Measurements from ENCODE around the gene TBC1D1.

Gene TBC1D1

DNA sequence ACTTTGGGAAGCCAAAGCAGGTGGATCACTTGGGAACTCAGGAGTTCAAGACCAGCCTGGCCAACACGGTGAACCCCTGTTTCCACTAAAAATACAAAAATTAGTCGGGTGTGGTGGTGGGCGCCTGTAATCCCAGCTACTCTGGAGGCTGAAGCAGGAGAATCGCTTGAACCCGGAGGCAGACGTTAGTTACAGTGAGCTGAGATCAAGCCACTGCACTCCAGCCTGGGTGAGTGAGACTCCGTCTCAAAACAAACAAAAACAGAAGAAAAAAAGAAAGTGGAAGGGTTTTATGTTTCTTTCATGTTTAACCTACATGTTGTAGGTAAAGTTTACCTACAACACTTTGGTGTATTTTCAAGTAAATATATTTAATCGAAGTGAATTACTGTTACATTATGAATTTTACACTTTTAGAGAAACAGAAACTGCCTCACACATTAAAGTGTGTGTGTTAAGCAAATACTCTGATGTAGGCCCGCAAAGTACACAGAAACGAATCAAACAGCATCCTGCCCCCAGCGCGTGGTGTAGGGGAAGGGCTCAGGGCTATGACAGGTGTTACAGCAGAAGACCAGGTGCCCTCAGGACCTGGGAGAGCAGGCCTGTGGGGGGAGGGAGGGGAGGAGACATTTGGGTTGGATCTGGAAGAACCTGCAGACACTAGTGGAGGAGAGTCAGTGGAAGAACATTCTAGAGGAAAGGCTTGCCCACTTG, 108.3 kb downstream of the TBC1D1 start:
- TF ChIP-seq POLR2A (IDR thresholded peaks at IDR 0.05; ENCODE audit: low read depth, low read length) = no peak
- no peak for TF ChIP-seq TAF1 (IDR thresholded peaks at IDR 0.05; ENCODE audit: borderline replicate concordance, low read depth, low read length)
- no peak for TF ChIP-seq POLR2AphosphoS5 (IDR thresholded peaks at IDR 0.05; ENCODE audit: low read depth, low read length)
- DNase-seq (ENCODE audit: insufficient read length) (no peak), FAIRE-seq (no peak)

DNA sequence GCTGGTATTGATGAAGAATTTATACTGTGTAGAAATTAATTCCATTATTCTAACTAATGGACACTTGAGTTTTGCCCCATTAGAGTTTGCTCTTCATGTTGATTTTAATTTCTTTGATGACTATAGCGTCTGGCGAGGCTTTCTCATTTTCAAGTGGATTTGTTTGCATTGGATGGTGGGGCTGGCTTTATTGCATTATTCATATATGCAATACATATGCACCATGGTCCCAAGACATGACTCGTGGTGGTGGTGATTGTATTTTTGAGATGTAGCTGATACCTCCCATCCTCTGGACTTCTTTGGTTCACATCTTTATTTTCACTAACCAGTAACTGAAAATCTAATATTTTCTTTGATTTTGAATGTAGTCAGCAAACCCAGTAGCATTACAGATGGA, 109.1 kb downstream of the TBC1D1 start:
- no peak for TF ChIP-seq POLR2AphosphoS5 (IDR thresholded peaks at IDR 0.05; ENCODE audit: low read depth, low read length)
- TF ChIP-seq POLR2A (IDR thresholded peaks at IDR 0.05; ENCODE audit: low read depth, low read length) = no peak
- TF ChIP-seq TAF1 (IDR thresholded peaks at IDR 0.05; ENCODE audit: borderline replicate concordance, low read depth, low read length) = no peak
- FAIRE-seq = no peak
- DNase-seq (ENCODE audit: insufficient read length) = no peak

DNA sequence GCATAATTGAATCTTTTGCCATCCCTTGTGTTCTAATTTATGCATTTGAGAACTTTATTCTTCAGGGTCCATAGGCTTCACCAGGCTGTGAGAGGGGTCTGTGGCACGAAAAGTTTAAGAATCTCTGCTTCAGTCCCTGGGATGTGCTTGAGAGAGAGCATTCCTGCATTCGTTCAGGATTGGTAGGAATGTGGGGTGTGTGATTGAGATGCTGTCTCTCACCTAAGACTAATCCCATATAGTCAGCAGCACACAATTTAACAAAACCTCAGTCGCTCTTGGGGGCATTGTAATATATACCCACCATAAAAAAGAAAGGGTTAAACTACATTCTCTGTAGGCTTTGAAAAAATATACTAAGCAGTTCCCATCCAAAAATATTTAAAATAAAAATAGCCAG, 111.0 kb downstream of the TBC1D1 start:
- FAIRE-seq (no peak), DNase-seq (ENCODE audit: insufficient read length) (no peak)
- no peak for TF ChIP-seq POLR2AphosphoS5 (IDR thresholded peaks at IDR 0.05; ENCODE audit: low read depth, low read length)
- no peak for TF ChIP-seq TAF1 (IDR thresholded peaks at IDR 0.05; ENCODE audit: borderline replicate concordance, low read depth, low read length)
- no peak for TF ChIP-seq POLR2A (IDR thresholded peaks at IDR 0.05; ENCODE audit: low read depth, low read length)

DNA sequence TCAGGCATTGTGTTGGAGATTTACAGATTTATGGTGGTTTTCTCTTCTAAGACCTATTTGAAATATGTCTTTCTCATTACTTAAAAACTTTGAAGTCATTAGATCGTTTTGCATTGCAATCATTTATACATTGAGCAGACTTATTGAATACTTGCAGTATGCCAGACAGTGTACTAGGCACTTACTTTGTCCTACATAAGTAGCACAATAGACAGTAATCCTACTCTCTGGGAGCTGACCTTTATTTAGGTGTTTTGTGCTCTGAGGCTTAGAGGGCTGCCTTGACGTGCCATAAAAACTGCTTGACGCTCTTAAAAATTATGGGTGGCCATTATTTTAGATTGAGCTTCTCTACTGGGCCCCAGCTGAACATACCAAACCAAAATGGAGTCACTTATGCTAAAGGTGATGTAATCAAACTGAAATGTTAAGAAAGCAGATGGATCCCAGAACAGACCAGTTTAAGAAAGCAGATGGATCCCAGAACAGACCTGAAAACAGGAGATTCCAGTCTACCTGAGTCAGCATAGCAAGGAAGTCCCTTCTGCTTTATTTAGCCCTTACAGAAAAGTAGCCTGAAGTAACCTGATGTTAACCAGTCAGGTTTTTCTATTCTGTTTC, 111.7 kb downstream of the TBC1D1 start:
- TF ChIP-seq POLR2AphosphoS5 (IDR thresholded peaks at IDR 0.05; ENCODE audit: low read depth, low read length) (no peak), POLR2A (IDR thresholded peaks at IDR 0.05; ENCODE audit: low read depth, low read length) (no peak), TAF1 (IDR thresholded peaks at IDR 0.05; ENCODE audit: borderline replicate concordance, low read depth, low read length) (no peak)

DNA sequence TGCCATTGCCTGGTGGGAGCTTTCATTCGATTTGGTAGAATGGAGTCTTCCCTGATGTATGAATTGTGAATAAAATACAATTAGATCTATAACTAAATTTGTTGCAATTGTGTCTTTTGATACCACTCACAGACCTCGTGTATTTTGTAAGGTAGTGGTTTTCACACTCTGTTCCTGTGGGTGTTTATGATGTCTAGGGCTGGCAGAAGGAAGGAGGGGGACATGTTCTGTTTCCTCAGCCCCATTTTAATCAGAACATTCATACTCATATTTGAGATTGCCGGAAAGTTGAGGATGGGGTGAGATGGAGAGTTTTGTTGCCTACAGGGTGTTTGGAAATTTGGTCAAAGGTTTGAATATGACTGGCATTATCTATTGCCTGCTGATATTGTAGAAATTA, 112.2 kb downstream of the TBC1D1 start:
- FAIRE-seq (no peak), DNase-seq (ENCODE audit: insufficient read length) (no peak)
- TF ChIP-seq POLR2AphosphoS5 (IDR thresholded peaks at IDR 0.05; ENCODE audit: low read depth, low read length) (no peak), TAF1 (IDR thresholded peaks at IDR 0.05; ENCODE audit: borderline replicate concordance, low read depth, low read length) (no peak), POLR2A (IDR thresholded peaks at IDR 0.05; ENCODE audit: low read depth, low read length) (no peak)

More for the DNA sequence above, 111.7 kb downstream of the TBC1D1 start:
- DNase-seq (ENCODE audit: insufficient read length) (no peak), FAIRE-seq (no peak)

DNA sequence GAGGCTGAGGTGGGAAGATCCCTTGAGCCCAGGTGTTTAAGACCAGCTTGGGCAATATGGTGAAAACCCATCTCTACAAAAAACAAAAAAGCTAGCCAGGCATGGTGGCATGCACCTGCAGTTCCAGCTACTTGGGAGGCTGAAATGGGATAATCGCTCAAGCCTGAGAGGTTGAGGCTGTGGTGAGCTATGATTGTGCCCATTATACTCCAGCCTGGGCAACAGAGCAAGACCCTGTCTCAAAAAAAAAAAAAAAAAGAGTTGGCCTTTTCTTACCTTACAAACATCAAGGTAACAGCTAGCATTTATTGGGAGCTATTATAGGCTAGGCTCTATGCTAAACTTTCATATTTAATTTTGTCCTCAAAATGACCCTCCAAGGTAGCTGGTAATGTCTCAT, 112.7 kb downstream of the TBC1D1 start:
- TF ChIP-seq TAF1 (IDR thresholded peaks at IDR 0.05; ENCODE audit: borderline replicate concordance, low read depth, low read length) (no peak), POLR2A (IDR thresholded peaks at IDR 0.05; ENCODE audit: low read depth, low read length) (no peak), POLR2AphosphoS5 (IDR thresholded peaks at IDR 0.05; ENCODE audit: low read depth, low read length) (no peak)
- DNase-seq (ENCODE audit: insufficient read length) (no peak), FAIRE-seq (no peak)

DNA sequence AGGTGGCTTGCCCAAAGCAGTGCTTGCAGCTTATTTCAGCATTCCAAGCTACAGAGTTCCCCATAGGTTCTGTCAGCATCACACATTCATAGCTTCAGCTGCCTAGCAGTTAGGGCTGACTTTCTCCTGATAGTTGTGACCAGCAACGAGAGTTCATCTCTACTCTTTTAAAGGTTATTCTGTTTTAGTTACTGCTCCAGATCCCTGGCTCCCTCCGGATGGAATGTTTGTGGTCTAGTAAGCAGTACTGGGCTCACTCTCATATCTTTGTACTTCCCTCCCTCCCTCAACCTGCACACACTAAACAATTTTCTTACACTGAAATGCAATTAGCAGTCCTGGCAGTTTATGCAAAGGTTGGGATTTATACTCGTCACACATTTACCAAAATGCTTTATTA, 113.2 kb downstream of the TBC1D1 start:
- DNase-seq (ENCODE audit: insufficient read length) (no peak), FAIRE-seq (no peak)
- no peak for TF ChIP-seq TAF1 (IDR thresholded peaks at IDR 0.05; ENCODE audit: borderline replicate concordance, low read depth, low read length)
- no peak for TF ChIP-seq POLR2A (IDR thresholded peaks at IDR 0.05; ENCODE audit: low read depth, low read length)
- no peak for TF ChIP-seq POLR2AphosphoS5 (IDR thresholded peaks at IDR 0.05; ENCODE audit: low read depth, low read length)

DNA sequence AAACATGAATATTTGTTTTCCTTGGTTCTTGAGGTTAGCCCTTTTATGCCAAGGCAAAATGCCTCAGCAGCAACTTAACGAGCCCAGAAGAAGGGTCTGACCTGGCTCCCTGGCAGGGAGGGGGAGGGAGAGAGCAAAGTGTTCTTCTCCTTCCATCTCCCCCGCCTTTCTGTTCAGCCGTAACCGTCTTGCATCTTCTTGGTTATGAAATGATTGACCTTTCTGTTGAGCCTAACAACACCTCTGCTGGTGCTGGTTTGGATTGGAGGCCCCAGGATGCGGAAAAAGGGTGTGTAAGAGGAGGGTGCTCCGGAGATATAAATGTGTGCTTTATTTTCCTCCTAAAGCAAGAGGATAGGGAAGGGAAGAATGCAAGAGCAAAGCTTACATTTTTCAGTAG, 114.0 kb downstream of the TBC1D1 start:
- TF ChIP-seq POLR2A (IDR thresholded peaks at IDR 0.05; ENCODE audit: low read depth, low read length) (no peak), TAF1 (IDR thresholded peaks at IDR 0.05; ENCODE audit: borderline replicate concordance, low read depth, low read length) (no peak), POLR2AphosphoS5 (IDR thresholded peaks at IDR 0.05; ENCODE audit: low read depth, low read length) (no peak)
- no peak for DNase-seq (ENCODE audit: insufficient read length)
- no peak for FAIRE-seq

DNA sequence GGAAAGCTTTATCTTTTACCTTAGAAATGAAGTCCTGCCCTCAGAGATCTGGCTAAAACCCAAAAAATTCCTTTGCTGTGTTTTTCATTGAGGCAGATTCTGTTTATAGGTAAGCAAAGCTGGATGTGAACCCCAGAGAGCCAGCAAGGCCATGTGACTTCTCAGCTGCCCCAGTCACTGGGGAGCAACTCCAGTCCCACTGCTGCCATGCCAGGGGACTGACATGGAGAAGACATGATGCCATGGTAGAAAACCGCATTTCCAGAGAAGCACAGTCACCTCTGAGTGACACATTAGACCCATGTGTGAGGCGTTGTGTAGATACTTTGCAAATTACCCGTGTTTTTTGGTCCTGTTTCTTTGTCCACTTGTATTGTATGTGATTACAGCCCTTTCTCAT, 114.8 kb downstream of the TBC1D1 start:
- FAIRE-seq (no peak), DNase-seq (ENCODE audit: insufficient read length) (no peak)
- TF ChIP-seq TAF1 (IDR thresholded peaks at IDR 0.05; ENCODE audit: borderline replicate concordance, low read depth, low read length) = no peak
- TF ChIP-seq POLR2AphosphoS5 (IDR thresholded peaks at IDR 0.05; ENCODE audit: low read depth, low read length) = no peak
- no peak for TF ChIP-seq POLR2A (IDR thresholded peaks at IDR 0.05; ENCODE audit: low read depth, low read length)

- no peak for TF ChIP-seq POLR2AphosphoS5 (IDR thresholded peaks at IDR 0.05; ENCODE audit: low read depth, low read length)
- TF ChIP-seq POLR2A (IDR thresholded peaks at IDR 0.05; ENCODE audit: low read depth, low read length) = no peak
- TF ChIP-seq TAF1 (IDR thresholded peaks at IDR 0.05; ENCODE audit: borderline replicate concordance, low read depth, low read length) = no peak
- DNase-seq (ENCODE audit: insufficient read length) (no peak), FAIRE-seq (no peak)
Observed at GRCh38 chr4:38007645-38008044, 116.8 kb downstream of the TBC1D1 start.

DNA sequence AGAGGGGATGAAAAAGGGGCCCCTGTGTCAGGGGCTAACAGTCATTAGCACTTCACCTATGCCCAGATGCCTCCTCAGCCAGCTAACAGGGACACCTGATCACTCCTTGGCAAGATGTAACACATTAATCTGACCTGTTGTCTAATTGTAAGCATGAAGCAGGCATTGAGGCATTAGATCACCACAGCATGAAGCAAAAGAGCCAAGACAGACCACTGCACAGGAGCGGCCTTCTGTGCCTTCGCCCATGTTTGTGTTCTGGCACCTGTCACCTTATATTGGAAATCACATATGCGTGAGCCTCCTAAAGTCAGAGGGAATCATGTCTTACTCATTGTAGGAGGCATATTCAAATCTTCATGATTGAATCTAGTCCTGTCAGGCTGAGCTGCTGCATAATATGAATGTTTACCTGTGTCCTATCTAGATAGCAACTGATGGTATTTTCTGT, 117.7 kb downstream of the TBC1D1 start:
- TF ChIP-seq TAF1 (IDR thresholded peaks at IDR 0.05; ENCODE audit: borderline replicate concordance, low read depth, low read length) (no peak), POLR2AphosphoS5 (IDR thresholded peaks at IDR 0.05; ENCODE audit: low read depth, low read length) (no peak), POLR2A (IDR thresholded peaks at IDR 0.05; ENCODE audit: low read depth, low read length) (no peak)
- no peak for DNase-seq (ENCODE audit: insufficient read length)
- peak; percentile 69 for FAIRE-seq

DNA sequence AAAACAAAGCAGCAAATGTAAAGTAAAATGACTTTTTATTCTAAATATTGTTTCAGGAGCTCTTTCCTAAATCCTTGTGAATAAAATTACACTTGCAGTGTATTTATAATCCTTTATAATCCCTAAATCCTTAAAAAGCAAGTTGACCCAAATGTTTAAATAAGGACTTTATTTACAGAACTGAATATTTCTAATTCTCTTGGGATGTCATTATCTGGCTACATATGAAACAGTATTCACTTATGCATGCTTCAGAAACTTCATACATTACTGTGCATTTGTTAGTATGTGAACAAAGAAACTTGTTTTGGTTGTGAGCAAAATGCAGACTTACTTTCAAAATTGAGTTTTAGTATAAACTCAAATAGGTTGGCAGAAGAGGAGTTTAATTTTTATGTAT, 118.5 kb downstream of the TBC1D1 start:
- DNase-seq (ENCODE audit: insufficient read length) (no peak), FAIRE-seq (no peak)
- TF ChIP-seq POLR2AphosphoS5 (IDR thresholded peaks at IDR 0.05; ENCODE audit: low read depth, low read length) = no peak
- no peak for TF ChIP-seq TAF1 (IDR thresholded peaks at IDR 0.05; ENCODE audit: borderline replicate concordance, low read depth, low read length)
- TF ChIP-seq POLR2A (IDR thresholded peaks at IDR 0.05; ENCODE audit: low read depth, low read length) = no peak
